GM15510 (cell line): ENCODE results near the gene LARP4B.

Experiments
- POLR2A ChIP-seq: IDR thresholded peaks from 3 replicates; pipeline ENCODE4 v1.6.1; 2011; ENCODE audit warnings: borderline replicate concordance; ENCODE audit not compliant: insufficient read length; ENCODE audit errors: extremely low read depth

The LARP4B gene

GRCh38 chr10:804787-805619, 126.5 kb downstream of the LARP4B start:
- peak; percentile 10 for TF ChIP-seq POLR2A

- no peak for TF ChIP-seq POLR2A
Measured at GRCh38 chr10:804191-804781, 127.2 kb downstream of the LARP4B start.

DNA sequence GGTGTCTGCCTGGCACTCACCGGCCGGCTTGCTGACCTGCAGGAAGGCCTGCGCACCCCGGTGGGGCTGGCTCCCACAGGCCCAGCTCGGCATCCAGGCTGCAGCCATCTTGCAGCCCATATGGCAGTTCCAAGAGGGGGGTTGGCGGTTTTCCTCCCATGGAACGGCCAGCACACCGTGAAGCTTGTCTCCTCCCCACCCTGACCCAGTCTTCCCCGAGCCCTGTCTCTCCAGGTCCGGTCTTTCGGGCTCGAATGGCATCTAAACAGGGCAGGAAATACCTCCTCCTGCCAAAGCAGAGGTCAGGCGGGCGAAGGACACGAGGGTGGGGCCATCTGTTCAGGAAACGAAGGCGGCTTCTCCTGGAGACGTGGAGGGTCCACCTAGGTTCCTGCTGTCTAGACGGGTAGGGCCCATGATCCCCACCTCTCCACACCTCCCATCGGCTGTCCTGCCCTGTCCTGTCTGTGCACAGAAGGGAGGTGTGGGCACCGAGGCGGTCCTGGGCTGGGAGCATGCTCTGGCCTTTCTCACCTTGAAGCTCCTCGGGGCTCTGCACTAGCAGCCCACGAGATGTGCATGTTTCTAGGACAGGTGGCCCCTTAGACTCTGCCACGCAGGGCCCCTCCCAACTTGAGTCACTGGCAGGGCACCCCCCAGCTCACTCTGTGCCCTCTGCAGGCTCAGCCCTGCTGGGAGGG, 128.3 kb downstream of the LARP4B start:
- TF ChIP-seq POLR2A: no peak

GRCh38 chr10:802506-802905, 129.0 kb downstream of the LARP4B start:
- no peak for TF ChIP-seq POLR2A

DNA sequence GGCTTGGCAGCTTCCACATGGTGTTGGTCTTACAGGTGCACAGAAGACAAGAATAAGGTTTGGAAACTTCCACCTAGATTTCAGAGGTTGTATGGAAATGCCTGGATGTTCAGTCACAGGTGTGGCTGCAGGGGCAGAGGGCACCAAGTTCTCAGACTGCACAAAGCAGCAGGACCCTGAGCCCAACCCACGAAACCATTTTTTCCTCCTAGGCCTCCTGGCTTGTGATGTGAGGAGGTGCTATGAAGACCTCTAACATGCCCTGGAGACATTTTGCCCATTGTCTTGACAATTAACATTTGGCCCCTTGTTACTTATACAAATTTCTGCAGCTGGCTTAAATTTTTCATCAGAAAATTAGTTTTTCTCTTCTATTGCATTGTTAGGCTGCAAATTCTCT, 134.3 kb downstream of the LARP4B start:
- TF ChIP-seq POLR2A: no peak

DNA sequence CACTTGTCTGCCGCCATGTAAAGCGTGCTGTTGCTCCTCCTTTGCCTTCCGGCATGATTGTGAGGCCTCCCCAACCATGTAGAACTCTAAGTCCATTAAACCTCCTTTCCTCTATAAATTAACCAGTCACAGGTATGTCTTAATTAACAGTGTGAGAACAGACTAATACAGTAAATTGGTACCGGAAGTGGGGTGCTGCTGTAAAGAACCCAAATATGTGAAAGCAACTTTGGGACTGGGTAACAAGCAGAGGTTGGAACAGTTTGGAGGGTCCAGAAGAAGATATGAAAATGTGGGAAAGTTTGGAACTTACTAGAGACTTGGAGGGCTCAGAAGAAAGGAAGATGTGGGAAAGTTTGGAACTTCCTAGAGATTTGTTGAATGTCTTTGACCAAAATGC, 135.3 kb downstream of the LARP4B start:
- no peak for TF ChIP-seq POLR2A

- no peak for TF ChIP-seq POLR2A
Measured at GRCh38 chr10:794382-794956, 137.0 kb downstream of the LARP4B start.

- no peak for TF ChIP-seq POLR2A
Measured at GRCh38 chr10:792792-793100, 138.8 kb downstream of the LARP4B start.

DNA sequence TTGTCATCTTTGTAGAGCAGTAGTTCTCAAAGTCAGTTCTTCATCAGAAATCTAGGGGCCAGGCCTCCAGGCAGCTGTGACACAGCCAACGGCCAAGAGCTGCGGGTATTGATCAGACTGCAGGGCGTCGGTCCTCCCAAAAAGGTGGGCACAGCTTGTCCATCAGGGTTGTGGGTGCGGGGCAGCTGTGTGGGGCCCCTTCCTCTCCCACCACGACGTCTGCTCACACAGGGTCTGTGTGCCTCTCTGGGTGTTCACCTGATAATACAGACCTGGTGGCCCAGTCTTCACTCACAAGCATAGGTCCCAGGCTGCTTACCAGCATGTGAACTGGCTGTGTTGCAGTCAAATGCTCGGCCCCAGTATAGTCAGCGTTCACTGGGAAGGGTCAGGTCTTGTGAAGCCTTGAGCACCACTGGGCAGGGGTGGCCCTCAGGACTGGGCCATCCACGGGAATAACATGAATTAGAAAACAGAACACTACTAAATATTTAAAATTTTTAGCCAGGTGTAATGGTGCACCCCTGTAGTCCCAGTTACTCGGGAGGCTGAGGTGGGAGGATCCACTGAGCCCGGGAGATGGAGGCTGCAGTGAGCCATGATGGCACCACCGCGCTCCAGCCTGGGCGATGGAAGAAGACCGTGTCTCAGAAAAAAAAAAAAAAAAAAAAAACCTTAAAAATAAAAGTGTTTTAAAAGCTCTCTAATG, 139.3 kb downstream of the LARP4B start:
- TF ChIP-seq POLR2A: no peak

DNA sequence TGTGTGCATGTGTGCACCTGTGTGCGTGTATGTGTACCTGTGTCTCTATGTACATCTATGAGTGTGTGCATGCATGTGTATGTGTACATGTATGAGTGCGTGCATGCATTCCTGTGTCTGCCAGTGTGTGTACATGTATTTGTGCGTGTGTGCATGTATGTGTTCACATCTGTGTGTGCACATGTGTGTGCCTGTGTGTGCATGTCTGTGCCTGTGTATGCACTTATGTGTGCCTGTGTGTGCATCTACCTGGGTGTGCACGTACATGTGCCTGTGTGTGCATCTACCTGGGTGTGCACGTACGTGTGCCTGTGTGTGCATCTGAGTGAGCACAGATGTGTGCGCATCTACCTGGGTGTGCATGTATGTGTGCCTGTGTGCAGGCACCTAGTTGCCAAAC, 139.9 kb downstream of the LARP4B start:
- no peak for TF ChIP-seq POLR2A

DNA sequence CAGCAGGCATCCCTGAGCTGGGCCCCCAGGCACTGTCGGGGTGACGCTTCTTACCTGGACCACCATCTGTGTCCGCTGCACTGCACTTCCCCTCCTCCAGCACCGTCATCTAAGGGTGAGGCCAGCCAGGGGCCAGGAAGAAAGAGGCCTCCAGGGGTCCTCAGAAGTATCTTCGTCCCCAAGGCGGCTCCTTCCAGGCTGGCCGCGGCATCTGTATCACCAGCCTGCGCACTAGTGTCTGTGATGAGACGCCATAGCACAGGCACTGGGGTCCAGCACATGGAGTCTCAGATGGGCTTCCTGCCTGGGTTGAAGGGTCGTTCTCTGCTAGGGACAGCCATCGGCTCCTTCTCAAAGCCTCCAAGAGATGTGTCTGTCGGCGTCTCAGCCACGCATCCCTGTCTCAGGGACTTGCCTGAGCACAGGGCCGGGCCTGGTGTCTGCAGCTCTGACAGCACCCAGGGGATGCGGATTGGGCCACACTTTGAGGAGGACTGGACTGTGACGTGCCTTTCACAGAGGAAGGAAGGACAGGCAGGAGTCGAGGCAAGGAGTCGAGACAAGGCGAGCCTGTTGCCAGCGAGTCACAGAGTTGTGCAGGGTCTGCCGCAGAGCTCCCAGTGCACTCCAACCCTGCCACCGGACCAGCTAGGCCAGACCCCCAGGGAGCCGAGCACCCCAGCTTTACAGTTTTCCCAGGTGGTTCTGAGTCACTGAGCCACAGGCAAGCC, 140.5 kb downstream of the LARP4B start:
- no peak for TF ChIP-seq POLR2A

GRCh38 chr10:789831-790701, 141.4 kb downstream of the LARP4B start:
- no peak for TF ChIP-seq POLR2A
